Gastroesophageal sphincter (tissue), 4 donors: ENCODE results near the gene SLC1A4. TPM values are rescaled to one million over a fixed set of nuclear protein-coding genes. Genes with fewer than 3 reads are reported as not detected.

Source experiments
- ATAC-seq: fragments of 150-250 bp; one replicate; pipeline ENCODE4 v1.9.1; 2016; ENCODE audit warnings: mild to moderate bottlenecking, moderate library complexity
- H3K27ac ChIP-seq, 4 donors: fragments of 200-600 bp; sonication (generic) in 3 of 4; 1 replicate in 3 of 4; 2 replicates in 1 of 4; pipeline ENCODE4 v1.5.1; 2016 to 2019
- H3K27me3 ChIP-seq: fragments of 200-600 bp; sonication (generic); one replicate; pipeline ENCODE4 v1.5.1; 2019
- H3K36me3 ChIP-seq, 2 donors: fragments of 200-600 bp; sonication (generic); one replicate each; pipeline ENCODE4 v1.5.1; 2019; ENCODE audit warnings: control low read depth in 1 of 2
- H3K4me1 ChIP-seq, 3 donors: fragments of 200-600 bp; sonication (generic); 1 replicate in 2 of 3; 2 replicates in 1 of 3; pipeline ENCODE4 v1.5.1; 2016 to 2019; ENCODE audit warnings: control low read depth in 2 of 3
- H3K4me3 ChIP-seq, 2 donors: fragments of 200-600 bp; sonication (generic); one replicate each; pipeline ENCODE4 v1.5.1; 2019; ENCODE audit warnings: mild to moderate bottlenecking in 1 of 2, moderate library complexity in 1 of 2
- H3K9me3 ChIP-seq, 3 donors: fragments of 200-600 bp; sonication (generic); one replicate each; pipeline ENCODE4 v1.5.1; 2017 to 2019; ENCODE audit warnings: control low read depth in 2 of 3
- CTCF ChIP-seq, 4 experiments: fragments of 200-600 bp in 2 of 4; fragments of 450-650 bp in 2 of 4; sonication (generic) in 1 of 4; IDR thresholded peaks; one replicate each; pipeline ENCODE4 v1.5.1; 2017 to 2019; ENCODE audit warnings: antibody characterized with exemption in 4 of 4, mild to moderate bottlenecking in 2 of 4, moderate library complexity in 2 of 4
- EP300 ChIP-seq: sonication (generic); formaldehyde crosslinking; IDR thresholded peaks from one replicate; pipeline ENCODE4 v1.6.1; 2017; ENCODE audit warnings: antibody characterized with exemption, mild to moderate bottlenecking
- POLR2A ChIP-seq, 2 donors: fragments of 450-650 bp; IDR thresholded peaks; one replicate each; pipeline ENCODE4 v1.6.1; 2017; ENCODE audit warnings: antibody characterized with exemption in 2 of 2, mild to moderate bottlenecking in 2 of 2, moderate library complexity in 1 of 2
- POLR2AphosphoS5 ChIP-seq: sonication (generic); formaldehyde crosslinking; IDR thresholded peaks from one replicate; pipeline ENCODE4 v1.6.1; 2017; ENCODE audit warnings: antibody characterized with exemption
- WGBS, 2 donors: methylation state at CpG; one replicate each; pipeline ENCODE4 v1.1.5; 2018; ENCODE audit warnings: low coverage in 1 of 2; 5-methylcytosine and 5-hydroxymethylcytosine counted together
- total RNA-seq, 4 donors: library from RNA; depleted of rRNA; stranded (reverse); fragments of >200 nt; gene quantifications; one replicate each; pipeline ENCODE4 v1.1.0, GENCODE V29; 2016

SLC1A4 gene
- total RNA-seq, 4 donors from 2014 or later, result 9.0 to 13.8 (median 11.3) TPM

- no peaks in the 10 kb centered on the region for H3K27me3 ChIP-seq
- H3K36me3 ChIP-seq, result peaks cover 0 to 18% of the 10 kb centered on the region in 2 donors
- no peaks in the 10 kb centered on the region for H3K4me1 ChIP-seq
- WGBS, 2 donors, result 100% methylated on average over 2 to 4 of the region's 13 CpGs
- no peak for TF ChIP-seq EP300
- TF ChIP-seq POLR2A (IDR thresholded peaks at IDR 0.05), result no peak
- TF ChIP-seq CTCF (IDR thresholded peaks at IDR 0.05), result no peak
- TF ChIP-seq POLR2AphosphoS5, result no peak
- no peak for ATAC-seq
- H3K27ac ChIP-seq, result no peak overlapping the region
- no peaks in the 10 kb centered on the region for H3K9me3 ChIP-seq
- no peak overlapping the region for H3K4me3 ChIP-seq
Measured at GRCh38 chr2:65026704-65027464, 37.7 kb downstream of the SLC1A4 start.

GRCh38 chr2:65027616-65028244 lies 38.5 kb downstream of the SLC1A4 start:
- H3K27me3 ChIP-seq, result no peaks in the 10 kb centered on the region
- H3K27ac ChIP-seq, result no peak overlapping the region
- TF ChIP-seq EP300, result no peak
- TF ChIP-seq CTCF (IDR thresholded peaks at IDR 0.05), result no peak
- WGBS, 2 donors, result 63 to 84% methylated on average over 5 to 8 of the region's 8 CpGs
- no peaks in the 10 kb centered on the region for H3K9me3 ChIP-seq
- peaks cover 0 to 9% of the 10 kb centered on the region in 2 donors for H3K36me3 ChIP-seq
- ATAC-seq, result no peak
- H3K4me1 ChIP-seq, result no peaks in the 10 kb centered on the region
- H3K4me3 ChIP-seq, result no peak overlapping the region

GRCh38 chr2:65030476-65031332 lies 41.5 kb downstream of the SLC1A4 start:
- no peak for TF ChIP-seq POLR2A (IDR thresholded peaks at IDR 0.05)
- TF ChIP-seq POLR2AphosphoS5, result no peak
- no peak for TF ChIP-seq EP300
- TF ChIP-seq CTCF (IDR thresholded peaks at IDR 0.05), result no peak
- WGBS, 2 donors, result 78 to 79% methylated on average over 8 to 11 of the region's 11 CpGs
- Histone ChIP-seq H3K27me3 (no peaks in the 10 kb centered on the region), H3K4me3 (no peak overlapping the region), H3K4me1 (no peaks in the 10 kb centered on the region), H3K36me3 (no peaks in the 10 kb centered on the region), H3K27ac (no peak overlapping the region), H3K9me3 (no peaks in the 10 kb centered on the region)
- no peak for ATAC-seq

- no peak for ATAC-seq
- Histone ChIP-seq H3K4me1 (no peaks in the 10 kb centered on the region), H3K36me3 (no peaks in the 10 kb centered on the region), H3K27me3 (no peaks in the 10 kb centered on the region), H3K27ac (no peak overlapping the region), H3K9me3 (no peaks in the 10 kb centered on the region), H3K4me3 (no peak overlapping the region)
- TF ChIP-seq POLR2A (IDR thresholded peaks at IDR 0.05) (no peak), POLR2AphosphoS5 (no peak), CTCF (IDR thresholded peaks at IDR 0.05) (no peak), EP300 (no peak)
- WGBS, 2 donors, result 62 to 80% methylated on average over 8 of the region's 8 CpGs
Measured at GRCh38 chr2:65031341-65032018, 42.3 kb downstream of the SLC1A4 start.
